Parathyroid adenoma (tissue), 2 donors: ENCODE measurements around the gene NAA40.

ENCODE experiments used
- H2AFZ ChIP-seq: fragments of 300-600 bp; sonication (generic); one replicate; pipeline ENCODE4 v1.7.0; 2017; ENCODE audit warnings: antibody characterized with exemption, mild to moderate bottlenecking
- H3K27ac ChIP-seq: fragments of 300-600 bp; sonication (generic); one replicate; pipeline ENCODE4 v1.7.0; 2017
- H3K27me3 ChIP-seq: fragments of 300-600 bp; sonication (generic); one replicate; pipeline ENCODE4 v1.7.0; 2017; ENCODE audit warnings: low read length; ENCODE audit not compliant: control insufficient read depth, insufficient read depth
- H3K36me3 ChIP-seq: fragments of 300-600 bp; sonication (generic); one replicate; pipeline ENCODE4 v1.7.0; 2017; ENCODE audit warnings: low read length; ENCODE audit not compliant: control insufficient read depth, insufficient read depth
- H3K4me1 ChIP-seq: fragments of 300-600 bp; sonication (generic); one replicate; pipeline ENCODE4 v1.7.0; 2017; ENCODE audit warnings: control low read depth
- H3K4me2 ChIP-seq: fragments of 300-600 bp; sonication (generic); one replicate; pipeline ENCODE4 v1.7.0; 2017; ENCODE audit warnings: low read length
- H3K4me3 ChIP-seq: fragments of 300-600 bp; sonication (generic); one replicate; pipeline ENCODE4 v1.7.0; 2017; ENCODE audit warnings: low read depth, low read length
- H3K79me2 ChIP-seq: fragments of 300-600 bp; sonication (generic); one replicate; pipeline ENCODE4 v1.7.0; 2017; ENCODE audit warnings: control low read depth
- H3K9ac ChIP-seq: fragments of 300-600 bp; sonication (generic); one replicate; pipeline ENCODE4 v1.7.0; 2017; ENCODE audit warnings: mild to moderate bottlenecking
- H3K9me3 ChIP-seq: fragments of 300-600 bp; sonication (generic); one replicate; pipeline ENCODE4 v1.7.0; 2017; ENCODE audit warnings: low read length; ENCODE audit not compliant: control insufficient read depth
- TF ChIP-seq, protein P1 (sequence below): fragments of 300-600 bp; sonication (generic); IDR thresholded peaks from one replicate; pipeline ENCODE4 v1.7.0; 2017; ENCODE audit warnings: antibody characterized with exemption, mild to moderate bottlenecking
- donor health status: primary hyperparathyroidism.

Gene NAA40

DNA sequence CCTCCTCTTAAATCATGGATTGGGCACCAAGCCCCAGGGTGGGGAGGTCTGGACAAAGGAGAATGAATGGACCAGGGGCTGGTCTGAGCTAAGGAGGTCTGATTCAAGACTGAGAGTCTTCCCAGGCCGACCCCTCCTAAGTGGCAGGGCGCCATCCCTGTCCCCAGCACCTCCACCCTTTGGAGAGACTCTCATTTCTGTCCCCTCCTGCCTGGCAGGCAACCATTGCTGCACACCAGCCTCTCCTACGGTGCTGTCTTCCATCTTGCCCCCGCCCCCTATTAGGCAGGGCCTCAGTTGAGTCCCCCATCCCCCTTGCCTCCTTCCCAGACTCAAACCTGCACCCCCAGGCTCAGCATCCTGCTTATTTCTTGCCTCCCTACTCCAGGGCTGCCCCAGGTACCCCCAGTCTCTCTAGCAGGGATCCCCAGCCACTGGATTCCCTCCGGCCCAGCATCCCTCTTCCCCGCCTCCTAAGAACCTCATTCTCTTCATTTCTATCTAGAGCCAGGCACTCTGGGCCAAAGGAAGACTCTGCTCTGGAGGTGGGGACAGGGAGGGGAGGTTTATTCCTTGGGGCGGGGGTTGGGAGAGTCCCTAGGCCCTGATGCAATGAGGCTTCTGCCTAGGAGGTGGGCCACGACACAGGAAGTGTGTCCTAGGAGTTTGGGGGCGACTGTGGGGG, 20.2 kb upstream of the NAA40 start:
- Histone ChIP-seq H3K4me1 (peaks cover 9% of the 10 kb centered on the region), H3K9ac (no peak overlapping the region), H3K4me3 (peak overlapping the region; percentile 36), H3K4me2 (peak overlapping the region; percentile 76), H2AFZ (peak overlapping the region; percentile 53), H3K79me2 (no peaks in the 10 kb centered on the region), H3K27me3 (no peaks in the 10 kb centered on the region), H3K36me3 (no peaks in the 10 kb centered on the region), H3K27ac (peak overlapping the region; percentile 99), H3K9me3 (no peaks in the 10 kb centered on the region)
- TF ChIP-seq, protein P1, sequence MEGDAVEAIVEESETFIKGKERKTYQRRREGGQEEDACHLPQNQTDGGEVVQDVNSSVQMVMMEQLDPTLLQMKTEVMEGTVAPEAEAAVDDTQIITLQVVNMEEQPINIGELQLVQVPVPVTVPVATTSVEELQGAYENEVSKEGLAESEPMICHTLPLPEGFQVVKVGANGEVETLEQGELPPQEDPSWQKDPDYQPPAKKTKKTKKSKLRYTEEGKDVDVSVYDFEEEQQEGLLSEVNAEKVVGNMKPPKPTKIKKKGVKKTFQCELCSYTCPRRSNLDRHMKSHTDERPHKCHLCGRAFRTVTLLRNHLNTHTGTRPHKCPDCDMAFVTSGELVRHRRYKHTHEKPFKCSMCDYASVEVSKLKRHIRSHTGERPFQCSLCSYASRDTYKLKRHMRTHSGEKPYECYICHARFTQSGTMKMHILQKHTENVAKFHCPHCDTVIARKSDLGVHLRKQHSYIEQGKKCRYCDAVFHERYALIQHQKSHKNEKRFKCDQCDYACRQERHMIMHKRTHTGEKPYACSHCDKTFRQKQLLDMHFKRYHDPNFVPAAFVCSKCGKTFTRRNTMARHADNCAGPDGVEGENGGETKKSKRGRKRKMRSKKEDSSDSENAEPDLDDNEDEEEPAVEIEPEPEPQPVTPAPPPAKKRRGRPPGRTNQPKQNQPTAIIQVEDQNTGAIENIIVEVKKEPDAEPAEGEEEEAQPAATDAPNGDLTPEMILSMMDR = no peak

DNA sequence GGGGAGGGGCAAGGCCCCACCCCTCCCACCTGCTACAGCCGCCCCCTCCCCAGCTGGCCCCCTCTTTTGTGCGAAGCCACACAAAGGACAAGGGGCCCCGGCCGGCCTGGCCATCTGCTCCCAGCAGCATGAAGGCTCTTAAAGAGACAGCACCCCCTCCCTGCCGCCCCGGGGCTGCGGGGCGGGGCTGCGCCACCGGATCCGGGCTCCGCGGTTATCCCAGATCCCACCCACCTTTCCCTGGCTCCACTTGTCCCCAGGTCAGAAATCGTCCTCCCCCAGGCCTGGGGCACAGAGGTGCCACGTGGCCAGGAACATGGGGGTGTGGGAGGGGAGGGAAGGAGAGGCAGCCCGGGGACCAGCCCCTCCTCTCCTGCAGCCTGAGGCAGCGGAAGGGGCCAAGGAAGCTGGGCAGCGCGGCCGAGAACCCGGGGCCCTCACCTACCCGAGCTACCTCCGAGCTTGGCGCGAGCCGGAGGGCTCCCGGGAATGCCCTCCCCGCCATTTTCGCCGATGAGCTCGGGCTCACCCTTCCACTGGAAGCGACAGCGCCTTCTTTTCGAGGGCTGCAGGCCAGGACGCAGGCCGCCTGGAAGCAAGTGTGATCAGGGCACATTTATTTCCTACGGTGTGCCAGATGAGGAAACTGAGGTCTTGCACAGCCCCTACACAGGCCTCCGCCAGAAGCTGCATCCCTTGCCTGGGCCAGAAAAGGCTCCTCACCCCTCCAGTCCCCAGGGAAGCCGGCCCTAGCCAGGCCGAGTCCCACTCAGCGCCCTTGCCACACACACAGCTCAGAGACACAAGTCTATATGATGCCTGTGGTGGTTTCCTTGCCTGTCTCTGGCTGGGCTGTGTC, 19.3 kb upstream of the NAA40 start:
- H3K36me3 ChIP-seq = no peaks in the 10 kb centered on the region
- H3K27ac ChIP-seq = peak overlapping the region; percentile 99
- no peaks in the 10 kb centered on the region for H3K9me3 ChIP-seq
- peak overlapping the region; percentile 53 for H3K9ac ChIP-seq
- TF ChIP-seq, protein P1 = no peak
- peak overlapping the region; percentile 76 for H3K4me2 ChIP-seq
- peaks cover 9% of the 10 kb centered on the region for H3K4me1 ChIP-seq
- no peaks in the 10 kb centered on the region for H3K79me2 ChIP-seq
- H3K4me3 ChIP-seq = peak overlapping the region; percentile 36
- H3K27me3 ChIP-seq = no peaks in the 10 kb centered on the region
- H2AFZ ChIP-seq = peak overlapping the region; percentile 51

DNA sequence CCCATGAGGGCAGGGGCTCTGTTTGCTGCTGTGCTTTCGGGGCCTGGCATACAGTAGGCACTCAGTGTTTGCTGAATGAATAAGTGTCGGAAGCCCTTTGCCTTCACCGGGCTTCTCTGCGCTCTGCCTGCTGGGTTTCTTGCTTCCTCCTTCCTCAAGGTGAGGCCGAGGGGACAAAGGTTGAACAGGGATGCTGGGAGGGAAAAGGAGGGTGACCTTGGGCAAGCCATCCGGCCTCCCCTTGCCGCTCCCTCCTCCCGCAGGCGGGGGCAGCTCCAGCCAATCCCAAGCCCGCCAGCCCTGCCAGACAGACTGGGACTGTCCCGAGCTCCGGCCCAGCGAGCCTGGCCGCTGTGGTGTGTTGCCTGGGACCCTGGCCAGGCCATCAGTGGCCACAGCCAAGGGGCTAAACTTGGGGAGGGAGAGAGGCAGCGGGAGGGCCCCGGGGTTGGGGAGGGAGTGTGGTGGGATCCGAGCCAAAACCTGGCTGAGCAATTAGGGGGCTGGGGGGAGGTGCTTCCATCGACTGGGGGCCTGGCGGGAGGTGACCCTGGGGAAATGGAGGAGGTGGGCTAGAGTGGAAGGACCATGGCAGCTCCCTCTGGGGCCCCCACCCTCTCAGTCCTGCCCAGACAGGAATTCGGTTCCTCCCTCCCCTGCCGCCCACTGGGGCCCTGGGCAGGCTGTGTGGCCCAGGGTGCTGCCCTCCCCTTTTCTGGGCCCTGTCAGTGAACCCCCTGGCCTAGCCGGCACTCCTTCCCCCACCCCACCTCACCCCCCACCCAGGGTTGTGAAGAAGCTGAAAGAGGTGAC, 18.5 kb upstream of the NAA40 start:
- Histone ChIP-seq H3K4me1 (peaks cover 9% of the 10 kb centered on the region), H2AFZ (peak overlapping the region; percentile 51), H3K79me2 (no peaks in the 10 kb centered on the region), H3K9me3 (no peaks in the 10 kb centered on the region), H3K27me3 (no peaks in the 10 kb centered on the region), H3K9ac (peak overlapping the region; percentile 53), H3K4me3 (peak overlapping the region; percentile 36), H3K4me2 (peak overlapping the region; percentile 76), H3K36me3 (no peaks in the 10 kb centered on the region), H3K27ac (peak overlapping the region; percentile 99)
- TF ChIP-seq, protein P1 = no peak

DNA sequence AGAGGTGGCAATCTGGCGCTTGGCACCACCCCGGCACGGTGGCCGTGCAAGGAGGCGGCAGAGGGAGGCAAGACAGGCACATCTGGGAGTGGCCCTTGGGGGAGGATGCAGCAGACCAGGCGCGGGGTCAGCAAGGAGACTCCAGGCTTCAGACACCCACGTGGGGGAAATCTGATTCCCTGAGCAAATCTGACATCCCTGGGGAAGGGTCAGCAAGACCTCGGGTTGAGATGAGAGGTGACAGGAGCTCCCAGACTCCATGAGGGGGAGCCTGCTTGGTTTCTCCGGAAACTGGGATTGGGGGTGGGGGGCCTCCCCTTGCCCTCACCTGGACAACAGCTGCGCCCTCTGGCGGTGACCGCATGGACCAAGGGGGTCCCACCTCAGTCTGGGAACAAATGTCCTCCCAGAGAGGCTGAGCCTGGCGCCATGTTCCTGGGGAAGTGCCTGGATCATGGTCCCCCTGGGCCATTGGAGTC, 17.8 kb upstream of the NAA40 start:
- peak overlapping the region; percentile 34 for H2AFZ ChIP-seq
- no peaks in the 10 kb centered on the region for H3K79me2 ChIP-seq
- no peaks in the 10 kb centered on the region for H3K9me3 ChIP-seq
- peaks cover 9% of the 10 kb centered on the region for H3K4me1 ChIP-seq
- peak overlapping the region; percentile 99 for H3K27ac ChIP-seq
- no peaks in the 10 kb centered on the region for H3K36me3 ChIP-seq
- TF ChIP-seq, protein P1 = no peak
- H3K4me3 ChIP-seq = no peak overlapping the region
- no peak overlapping the region for H3K9ac ChIP-seq
- H3K4me2 ChIP-seq = peak overlapping the region; percentile 43
- no peaks in the 10 kb centered on the region for H3K27me3 ChIP-seq
